ENCODE results near the gene LRP10.
"Not testable (repeated sequence)": the region's sequence is repeated elsewhere in the genome, so short reads cannot be mapped to it uniquely, and the experiment has no call there.

The LRP10 gene

DNA sequence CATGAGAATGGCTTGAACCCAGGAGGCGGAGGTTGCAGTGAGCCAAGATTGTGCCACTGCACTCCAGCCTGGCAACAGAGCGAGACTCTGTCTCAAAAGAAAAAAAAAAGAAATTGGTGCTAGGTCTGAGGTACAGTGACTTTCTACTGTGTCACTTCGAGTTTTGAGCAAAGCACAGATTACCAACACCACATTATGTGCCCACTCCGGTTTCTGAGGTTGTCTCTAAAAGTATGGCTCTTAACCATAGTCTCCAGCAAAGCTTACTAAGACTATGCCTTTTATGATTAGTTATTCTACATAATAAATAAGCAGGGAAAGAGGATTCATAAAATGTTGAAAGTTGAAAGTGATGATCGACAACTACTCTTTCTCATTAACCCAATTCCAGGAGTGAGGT lies 39.4 kb downstream of the LRP10 start:
- no peak for FAIRE-seq

DNA sequence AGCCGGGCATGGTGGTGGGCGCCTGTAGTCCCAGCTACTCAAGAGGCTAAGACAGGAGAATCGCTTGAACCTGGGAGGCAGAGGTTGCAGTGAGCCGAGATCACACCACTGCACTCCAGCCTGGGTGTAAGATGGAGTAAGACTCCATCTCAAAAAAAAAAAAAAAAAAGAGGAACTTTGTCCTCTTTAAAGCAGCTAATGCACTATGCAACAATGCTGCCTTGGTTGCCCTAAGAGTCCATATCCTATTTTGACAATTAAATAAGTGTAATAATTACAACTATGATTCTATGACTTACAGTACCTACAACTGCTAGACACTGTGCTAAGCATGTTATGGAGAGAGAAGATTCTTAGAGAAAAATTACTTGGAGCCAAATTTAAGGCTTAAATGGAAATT lies 43.3 kb downstream of the LRP10 start:
- not testable (repeated sequence) for DNase-seq (ENCODE audit: low spot score); FAIRE-seq

More for the DNA sequence above, 39.4 kb downstream of the LRP10 start:
- no peak for DNase-seq (ENCODE audit: low spot score)

DNA sequence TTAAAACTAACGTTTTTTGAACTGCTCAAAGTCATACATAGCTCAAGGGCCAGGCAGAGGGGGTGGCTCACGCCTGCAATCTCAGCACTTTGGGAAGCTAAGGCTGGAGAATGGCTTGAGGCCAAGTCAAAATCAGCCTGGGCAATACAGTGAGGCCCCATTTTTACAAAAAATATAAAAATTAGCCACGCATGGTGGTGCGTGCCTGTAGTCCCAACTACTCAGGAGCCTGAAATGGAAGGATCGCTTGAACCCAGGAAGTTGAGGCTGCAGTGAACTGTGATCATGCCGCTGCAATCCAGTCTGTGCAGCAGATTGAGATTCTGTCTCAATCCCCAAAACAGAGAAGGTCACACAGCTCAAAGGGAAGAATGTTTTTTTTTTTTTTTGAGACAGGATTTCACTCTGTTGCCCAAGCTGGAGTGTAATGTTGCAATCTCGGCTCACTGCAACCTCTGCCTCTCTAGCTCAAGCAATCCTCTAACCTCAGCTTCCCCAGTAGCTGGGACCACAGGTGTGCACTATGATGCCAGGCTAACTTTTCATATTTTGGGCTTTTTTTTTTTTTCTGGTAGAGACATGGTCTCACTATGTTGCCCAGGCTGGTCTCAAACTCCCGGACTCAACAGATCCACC lies 44.5 kb downstream of the LRP10 start:
- FAIRE-seq = no peak
- no peak for DNase-seq (ENCODE audit: low spot score)

- DNase-seq (ENCODE audit: low spot score) (peak; percentile 97), FAIRE-seq (peak; percentile 67)
Measured at GRCh38 chr14:22918804-22919600, 47.5 kb downstream of the LRP10 start, which contains the start of gene RBM23. TSS of gene RBM23 (minus strand) at chr14:22919149.

DNA sequence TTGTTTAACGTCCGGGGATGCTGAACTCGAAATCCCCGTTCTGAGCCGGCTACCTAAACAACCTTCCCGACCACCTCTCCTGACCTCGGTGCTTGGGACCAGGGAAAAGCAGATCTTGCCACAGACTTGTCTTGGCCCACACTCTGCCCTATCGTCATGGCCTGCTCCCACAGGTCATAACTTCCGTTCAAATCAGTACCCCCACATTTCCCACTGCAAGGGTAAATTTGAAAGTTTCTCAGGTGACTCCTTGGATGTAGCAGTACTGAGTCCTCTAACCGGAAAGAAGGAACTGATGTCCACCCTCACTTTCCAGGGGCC lies 48.0 kb downstream of the LRP10 start:
- FAIRE-seq (no peak), DNase-seq (ENCODE audit: low spot score) (no peak)

- DNase-seq (ENCODE audit: low spot score) (no peak), FAIRE-seq (no peak)
Measured at GRCh38 chr14:22920697-22921096, 49.2 kb downstream of the LRP10 start.

GRCh38 chr14:22922294-22922693 lies 50.8 kb downstream of the LRP10 start:
- DNase-seq (ENCODE audit: low spot score) (no peak), FAIRE-seq (no peak)

GRCh38 chr14:22923746-22924145 lies 52.2 kb downstream of the LRP10 start:
- DNase-seq (ENCODE audit: low spot score) (no peak), FAIRE-seq (no peak)

- no peak for FAIRE-seq
- no peak for DNase-seq (ENCODE audit: low spot score)
Measured at GRCh38 chr14:22925513-22925912, 54.0 kb downstream of the LRP10 start.

GRCh38 chr14:22926316-22926715 lies 54.8 kb downstream of the LRP10 start:
- FAIRE-seq = no peak

DNA sequence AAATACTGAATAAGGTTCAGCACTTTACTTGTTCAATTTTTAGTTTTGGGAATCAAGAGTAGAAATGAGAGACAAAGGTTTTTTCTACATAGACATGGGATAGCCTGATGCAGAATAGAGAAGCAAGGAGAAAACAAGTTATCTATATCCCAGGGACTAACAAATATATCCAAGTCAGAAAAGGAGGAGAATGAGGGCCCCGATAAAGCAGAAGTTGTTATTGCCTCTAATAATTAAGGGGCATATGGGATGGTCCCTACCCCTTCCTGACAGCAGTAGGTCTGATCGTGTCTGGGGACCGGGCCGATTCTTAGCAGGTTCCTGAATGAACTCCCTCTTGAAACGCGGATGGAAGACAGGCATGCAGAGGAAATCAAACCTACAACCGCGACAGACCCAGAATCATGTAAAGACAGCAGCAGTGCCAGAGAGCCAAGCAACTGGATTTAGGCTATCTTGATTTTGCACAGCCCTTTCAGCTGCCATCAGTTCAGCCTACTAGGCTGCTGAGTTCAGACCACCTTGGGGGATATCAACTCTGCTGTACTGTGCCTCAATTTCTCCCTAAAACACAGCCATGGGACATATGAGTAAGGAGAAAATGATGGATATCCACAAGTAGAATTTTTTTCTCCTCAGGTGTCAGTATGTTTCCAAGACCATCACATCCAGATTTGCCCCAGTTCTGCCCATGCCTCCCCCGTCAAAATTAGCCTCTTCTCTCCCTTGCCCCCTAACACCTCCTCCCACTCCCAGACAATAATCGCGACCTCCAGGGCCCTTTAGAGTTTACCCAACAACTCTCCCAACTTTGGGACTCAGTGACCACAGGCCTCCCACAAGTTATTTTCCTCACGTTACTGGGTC lies 56.9 kb downstream of the LRP10 start:
- no peak for DNase-seq (ENCODE audit: low spot score)
- no peak for FAIRE-seq

More at GRCh38 chr14:22926316-22926715, 54.8 kb downstream of the LRP10 start:
- no peak for DNase-seq (ENCODE audit: low spot score)

DNA sequence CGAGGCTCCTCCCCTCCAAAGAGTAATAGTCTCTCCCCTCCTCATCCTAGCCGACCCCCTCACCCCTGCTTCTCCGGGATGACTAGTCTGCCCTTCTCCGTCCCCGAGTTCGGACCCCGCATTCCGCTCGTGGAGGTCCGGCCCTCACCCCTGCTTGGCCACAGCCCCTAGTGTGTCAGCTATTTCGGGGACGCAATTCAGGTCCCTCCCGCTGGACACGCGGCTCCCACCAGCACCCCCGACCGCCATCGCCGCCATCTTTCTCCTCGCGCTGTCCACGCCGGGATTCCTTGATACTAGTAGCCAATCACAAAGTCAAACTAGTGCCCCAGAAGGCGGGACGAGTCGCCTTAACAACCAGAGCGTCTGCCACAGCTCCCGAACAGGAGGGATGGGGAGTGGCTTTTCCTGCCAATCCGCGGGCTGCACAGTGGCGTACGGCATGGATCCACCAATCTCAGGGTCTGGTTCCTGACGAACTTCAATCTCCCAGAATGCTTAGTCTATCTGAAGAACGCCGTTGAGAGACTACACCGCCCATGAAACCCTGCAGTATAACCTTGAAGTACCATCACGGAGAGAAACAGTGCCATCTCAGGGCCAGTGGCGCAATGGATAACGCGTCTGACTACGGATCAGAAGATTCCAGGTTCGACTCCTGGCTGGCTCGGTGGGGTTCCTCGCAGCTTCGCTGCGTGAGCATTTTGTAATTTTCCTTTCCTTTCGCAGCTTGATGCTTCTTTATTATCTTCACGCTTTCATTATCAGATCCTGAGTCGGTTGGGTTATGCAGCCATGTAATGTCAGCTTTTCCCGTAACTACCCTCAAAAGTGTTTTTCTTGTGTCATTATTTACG lies 57.8 kb downstream of the LRP10 start, which contains the start of gene PRMT5:
Gene PRMT5, minus strand, starts transcription at position 273 of the 857 bp plus-strand sequence. Its CDS starts 15 bp downstream, at position 258.
- peak; percentile 98 for DNase-seq (ENCODE audit: low spot score)
- FAIRE-seq = peak; percentile 79

DNA sequence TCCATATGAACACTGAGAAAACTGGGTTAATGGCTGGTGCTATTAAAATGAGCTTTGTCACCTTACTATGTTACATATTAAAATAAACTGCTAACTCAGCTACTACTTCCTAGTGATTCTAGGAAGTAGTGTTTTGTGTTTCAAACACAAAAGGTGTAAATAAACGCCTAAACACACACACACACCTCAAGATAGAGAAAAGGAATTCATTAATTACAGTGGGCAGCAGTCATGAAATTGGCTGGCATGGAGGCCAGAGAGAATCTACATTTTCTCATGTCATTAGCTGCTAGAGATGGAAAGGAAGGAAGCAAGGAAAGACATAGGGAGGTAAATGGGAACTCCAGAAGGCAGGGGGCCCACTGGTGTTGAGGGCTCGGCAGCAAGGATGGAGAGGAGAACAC lies 58.4 kb downstream of the LRP10 start:
- FAIRE-seq (no peak), DNase-seq (ENCODE audit: low spot score) (no peak)
